Neuron (in vitro differentiated cells): ENCODE data around the gene RAB11FIP3.
"Not testable (repeated sequence)": the region's sequence is repeated elsewhere in the genome, so short reads cannot be mapped to it uniquely, and the experiment has no call there.

Source experiments
- H2AFZ ChIP-seq: one replicate; pipeline ENCODE4 v1.6.1; 2013; ENCODE audit warnings: low read depth, mild to moderate bottlenecking, inconsistent platforms, low read length, moderate library complexity
- H3K27me3 ChIP-seq: one replicate; pipeline ENCODE4 v1.6.1; 2013; ENCODE audit warnings: low read length; ENCODE audit not compliant: insufficient read depth
- H3K36me3 ChIP-seq: one replicate; pipeline ENCODE4 v1.6.1; 2013; ENCODE audit warnings: low read length; ENCODE audit not compliant: insufficient read depth
- H3K4me1 ChIP-seq: one replicate; pipeline ENCODE4 v1.6.1; 2013; ENCODE audit warnings: low read length; ENCODE audit not compliant: insufficient read depth
- H3K4me3 ChIP-seq: 2 replicates; pipeline ENCODE4 v1.5.1; 2013; ENCODE audit warnings: mild to moderate bottlenecking, low read length, moderate library complexity
- H3K9me3 ChIP-seq: one replicate; pipeline ENCODE4 v1.6.1; 2013; ENCODE audit warnings: low read length

RAB11FIP3 gene

GRCh38 chr16:381789-382717 is 43.4 kb upstream of the RAB11FIP3 start, which contains the start of gene PGAP6:
PGAP6 (minus strand) TSS chr16:381978; CDS start chr16:381821, 157 bp downstream.
- H2AFZ ChIP-seq: peak within 1 kb of the TSS; percentile 73
- no peaks in the 10 kb centered on the region for H3K27me3 ChIP-seq
- H3K36me3 ChIP-seq: peaks cover 10% of the 10 kb centered on the region
- H3K9me3 ChIP-seq: no peaks in the 10 kb centered on the region
- H3K4me3 ChIP-seq: peak within 1 kb of the TSS; percentile 93
- H3K4me1 ChIP-seq: peaks cover 49% of the 10 kb centered on the region

GRCh38 chr16:383326-384051 is 42.0 kb upstream of the RAB11FIP3 start:
- peak overlapping the region; percentile 2 for H3K4me3 ChIP-seq
- H2AFZ ChIP-seq: no peak overlapping the region
- no peaks in the 10 kb centered on the region for H3K27me3 ChIP-seq
- H3K36me3 ChIP-seq: peaks cover 5% of the 10 kb centered on the region
- H3K9me3 ChIP-seq: no peaks in the 10 kb centered on the region
- peaks cover 59% of the 10 kb centered on the region for H3K4me1 ChIP-seq

- Histone ChIP-seq H3K27me3 (no peaks in the 10 kb centered on the region), H3K4me3 (no peak overlapping the region), H3K36me3 (no peaks in the 10 kb centered on the region), H3K9me3 (no peaks in the 10 kb centered on the region), H2AFZ (no peak overlapping the region), H3K4me1 (peaks cover 42% of the 10 kb centered on the region)
These were observed 38.8 kb upstream of the RAB11FIP3 start for GRCh38 chr16:386641-387156.

- not testable (repeated sequence) for H3K9me3 ChIP-seq, H2AFZ ChIP-seq, H3K36me3 ChIP-seq, H3K4me3 ChIP-seq, H3K27me3 ChIP-seq
- H3K4me1 ChIP-seq: peaks cover 32% of the 10 kb centered on the region
These were observed 37.4 kb upstream of the RAB11FIP3 start for GRCh38 chr16:387761-388666.

- Histone ChIP-seq H2AFZ (no peak overlapping the region), H3K9me3 (no peaks in the 10 kb centered on the region), H3K36me3 (no peaks in the 10 kb centered on the region), H3K4me3 (no peak overlapping the region), H3K27me3 (no peaks in the 10 kb centered on the region), H3K4me1 (peaks cover 19% of the 10 kb centered on the region)
These were observed 36.1 kb upstream of the RAB11FIP3 start for GRCh38 chr16:389352-389751.

- H3K4me1 ChIP-seq: peaks cover 18% of the 10 kb centered on the region
- H3K36me3 ChIP-seq: no peaks in the 10 kb centered on the region
- H2AFZ ChIP-seq: no peak overlapping the region
- H3K4me3 ChIP-seq: no peak overlapping the region
- no peaks in the 10 kb centered on the region for H3K9me3 ChIP-seq
- H3K27me3 ChIP-seq: no peaks in the 10 kb centered on the region
These were observed 33.5 kb upstream of the RAB11FIP3 start for GRCh38 chr16:391885-392335.

GRCh38 chr16:392450-393030 is 32.9 kb upstream of the RAB11FIP3 start:
- no peaks in the 10 kb centered on the region for H3K36me3 ChIP-seq
- H3K4me3 ChIP-seq: no peak overlapping the region
- no peaks in the 10 kb centered on the region for H3K27me3 ChIP-seq
- H3K4me1 ChIP-seq: peaks cover 16% of the 10 kb centered on the region
- H3K9me3 ChIP-seq: no peaks in the 10 kb centered on the region
- H2AFZ ChIP-seq: no peak overlapping the region

GRCh38 chr16:396199-396598 is 29.2 kb upstream of the RAB11FIP3 start:
- H3K9me3 ChIP-seq: no peaks in the 10 kb centered on the region
- peaks cover 14% of the 10 kb centered on the region for H3K4me1 ChIP-seq
- H2AFZ ChIP-seq: peak overlapping the region; percentile 79
- peaks cover 17% of the 10 kb centered on the region for H3K36me3 ChIP-seq
- H3K27me3 ChIP-seq: no peaks in the 10 kb centered on the region
- peak overlapping the region; percentile 89 for H3K4me3 ChIP-seq

GRCh38 chr16:396605-397004 is 28.8 kb upstream of the RAB11FIP3 start:
- peaks cover 17% of the 10 kb centered on the region for H3K36me3 ChIP-seq

GRCh38 chr16:397135-397661 is 28.3 kb upstream of the RAB11FIP3 start, which contains the start of gene NME4:
NME4 (plus strand) TSS chr16:397199; CDS start chr16:397223, 24 bp downstream.
- Histone ChIP-seq H2AFZ (peak within 1 kb of the TSS; percentile 79), H3K27me3 (no peaks in the 10 kb centered on the region), H3K9me3 (no peaks in the 10 kb centered on the region), H3K36me3 (peaks cover 17% of the 10 kb centered on the region), H3K4me3 (peak within 1 kb of the TSS; percentile 89), H3K4me1 (peaks cover 14% of the 10 kb centered on the region)

More at GRCh38 chr16:396605-397004, 28.8 kb upstream of the RAB11FIP3 start:
- Histone ChIP-seq H2AFZ (peak overlapping the region; percentile 79), H3K27me3 (no peaks in the 10 kb centered on the region), H3K4me1 (peaks cover 14% of the 10 kb centered on the region), H3K9me3 (no peaks in the 10 kb centered on the region), H3K4me3 (peak overlapping the region; percentile 89)

- H3K27me3 ChIP-seq: no peaks in the 10 kb centered on the region
- no peak overlapping the region for H2AFZ ChIP-seq
- H3K4me1 ChIP-seq: peaks cover 14% of the 10 kb centered on the region
- H3K9me3 ChIP-seq: no peaks in the 10 kb centered on the region
- peaks cover 17% of the 10 kb centered on the region for H3K36me3 ChIP-seq
- no peak overlapping the region for H3K4me3 ChIP-seq
These were observed 27.6 kb upstream of the RAB11FIP3 start for GRCh38 chr16:397736-398332.
